Heart right ventricle (tissue), 16 donors: Measurements from ENCODE around the gene DPPA3. TPM values are rescaled to one million over a fixed set of nuclear protein-coding genes. Genes with fewer than 3 reads are reported as not detected.

Experiments
- ATAC-seq, 8 donors: fragments of 200-7000 bp; cut with Tn5 transposase; one replicate each; pipeline ENCODE4 v1.9.1; 2020; ENCODE audit warnings: mild to moderate bottlenecking in 8 of 8, moderate library complexity in 8 of 8, moderate number of reproducible peaks in 1 of 8
- DNase-seq, 2 donors: peaks; one replicate each; pipeline ENCODE4 v3.0.0-alpha.2; 2020
- H3K27ac ChIP-seq, 10 donors: fragments of 200-600 bp; sonication (generic) in 2 of 10; one replicate each; pipeline versions ENCODE4 v1.5.0 to v1.8.0; 2020 to 2022; ENCODE audit warnings: mild to moderate bottlenecking in 3 of 10
- H3K27me3 ChIP-seq, 7 donors: fragments of 200-600 bp; one replicate each; pipeline ENCODE4 v1.8.0; 2021 to 2022; ENCODE audit warnings: mild to moderate bottlenecking in 2 of 7
- H3K36me3 ChIP-seq, 9 donors: fragments of 200-600 bp; sonication (generic) in 1 of 9; one replicate each; pipeline versions ENCODE4 v1.5.0 to v1.8.0; 2020 to 2022; ENCODE audit warnings: mild to moderate bottlenecking in 2 of 9
- H3K4me1 ChIP-seq, 9 donors: fragments of 200-600 bp; sonication (generic) in 1 of 9; one replicate each; pipeline versions ENCODE4 v1.5.0 to v1.8.0; 2020 to 2022; ENCODE audit warnings: mild to moderate bottlenecking in 4 of 9
- H3K4me3 ChIP-seq, 10 donors: fragments of 200-600 bp; sonication (generic) in 2 of 10; one replicate each; pipeline versions ENCODE4 v1.5.0 to v1.8.0; 2020 to 2022; ENCODE audit warnings: mild to moderate bottlenecking in 7 of 10, moderate library complexity in 2 of 10
- H3K9me3 ChIP-seq, 11 donors: fragments of 200-600 bp in 10 of 11; sonication (generic) in 2 of 11; one replicate each; pipeline versions ENCODE4 v1.5.0 to v1.8.0; 2013 to 2022; ENCODE audit warnings: mild to moderate bottlenecking in 2 of 11, control low read depth in 1 of 11, moderate library complexity in 1 of 11
- CTCF ChIP-seq, 9 donors: fragments of 200-600 bp; sonication (generic) in 2 of 9; IDR thresholded peaks; one replicate each; pipeline versions ENCODE4 v1.5.0 to v1.8.0; 2021 to 2022; ENCODE audit warnings: antibody characterized with exemption in 9 of 9, mild to moderate bottlenecking in 5 of 9, moderate library complexity in 1 of 9
- WGBS, 2 donors: extraction: QIAGEN DNeasy Blood & Tissue Kit; methylation state at CpG; one replicate each; pipeline ENCODE4 v1.1.7; 2013; ENCODE audit warnings: inconsistent platforms in 1 of 2; 5-methylcytosine and 5-hydroxymethylcytosine counted together
- intact Hi-C, 10 donors: fragments of 100-400 bp; cut with DNase I; formaldehyde crosslinking; loops; one replicate each; pipeline versions ENCODE4 v1.11.1 to v1.14.2; 2022
- long read RNA-seq, 3 donors: library from polyadenylated mRNA; unstranded; transcript quantifications; one replicate each; pipeline ENCODE4 v2.0.0, GENCODE V29; 2020 to 2021
- polyA plus RNA-seq, 2 donors: library from polyadenylated mRNA; stranded (reverse); fragments of 200-250 nt; gene quantifications; one replicate each; pipeline ENCODE4 v1.2.3, GENCODE V29; 2013
- total RNA-seq, 10 donors: library from RNA; stranded (reverse); fragmentation: NEBNext Ultra II Directional in 3 of 10; extraction: Animal tissue kit (Norgen Biotek cat#: 25700) in 3 of 10; gene quantifications; one replicate each; pipeline versions ENCODE4 v1.2.1 to v1.2.4, GENCODE V29; 2021 to 2023
- donor health status: Arrhythmogenic right ventricular cardiomyopathy.
- donor health status: ischemic (EF 13 %, LVEDD 7.1; RV severe dilation, severe dysfunction).
- donor health status: healthy with polysubstance abuse.
- donor health status: DM: no; HTN: yes; CAD: no.
- donor health status: DM: no; HTN: no; CAD: no.
- donor health status: ischemic (EF 25% LVEDD 6.9; RV normal size, moderate dysfunction).
- donor health status: ischemic (EF 25% LVEDD 5.7; RV mildly dilated, moderate dysfunction).
- donor health status: healthy.
- donor health status: DM: yes; HTN: yes; CAD: no.
- donor health status: Ischemic cardiomyopathy.
- donor health status: ischemic (EF 35%, LVEDD 5.7; RV mildly dilated, moderate dysfunction).
- donor health status: nonischemic (EF 11% LVEDD 7.7; RV severe dilation, severe dysfunction).
- donor health status: DM: yes; HTN: yes; CAD: no.
- donor health status: PGD.
- donor health status: ischemic (EF 29% LVEDD 5.4; RV normal size, mild dysfunction).
- donor health status: nonischemic (EF 23%, LVEDD 6.1; RV moderate dilation, normal function).

The DPPA3 gene
- total RNA-seq: not detected
- not detected for polyA plus RNA-seq
- long read RNA-seq, donor 1: 0 reads
- long read RNA-seq, donor 2: 0 reads
- long read RNA-seq, donor 3: 0 reads

GRCh38 chr12:7711133-7711532, at the start of gene DPPA3:
TSS of gene DPPA3 (plus strand) at chr12:7711433. CDS start at chr12:7711571, 138 bp downstream.
- peaks cover 0 to 17% (median 3%) of the 10 kb centered on the region in 7 donors for H3K27me3 ChIP-seq
- intact Hi-C loops: no loop called here
- H3K9me3 ChIP-seq: no peaks in the 10 kb centered on the region
- ATAC-seq: no peak
- H3K27ac ChIP-seq: no peak within 1 kb of the TSS
- no peak for DNase-seq
- TF ChIP-seq CTCF (IDR thresholded peaks at IDR 0.05): no peak
- no peak within 1 kb of the TSS for H3K4me3 ChIP-seq
- WGBS, 2 donors: 61 to 68% methylated on average over 7 of the region's 7 CpGs
- no peaks in the 10 kb centered on the region for H3K4me1 ChIP-seq
- H3K36me3 ChIP-seq: no peaks in the 10 kb centered on the region

- Histone ChIP-seq H3K27ac (no peak overlapping the region), H3K9me3 (no peaks in the 10 kb centered on the region), H3K27me3 (peaks cover 0 to 2% (median 0%) of the 10 kb centered on the region in 7 donors), H3K36me3 (no peaks in the 10 kb centered on the region), H3K4me1 (no peaks in the 10 kb centered on the region), H3K4me3 (no peak overlapping the region)
- ATAC-seq: no peak
- DNase-seq: no peak
- intact Hi-C loops: no loop called here
- WGBS, 2 donors: 69 to 88% methylated on average over 5 of the region's 5 CpGs
- no peak for TF ChIP-seq CTCF (IDR thresholded peaks at IDR 0.05)
These were observed 49.5 kb upstream of the DPPA3 start for GRCh38 chr12:7661741-7662140.

GRCh38 chr12:7666595-7666994, 44.6 kb upstream of the DPPA3 start:
- 92 to 95% methylated on average over 4 to 5 of the region's 5 CpGs for WGBS, 2 donors
- no peak for ATAC-seq

GRCh38 chr12:7667125-7667524, 44.1 kb upstream of the DPPA3 start:
- intact Hi-C loops: no loop called here
- ATAC-seq (no peak), DNase-seq (no peak)
- no peak overlapping the region for H3K27ac ChIP-seq
- no peak overlapping the region for H3K4me3 ChIP-seq
- H3K36me3 ChIP-seq: no peaks in the 10 kb centered on the region
- no peaks in the 10 kb centered on the region for H3K9me3 ChIP-seq
- TF ChIP-seq CTCF (IDR thresholded peaks at IDR 0.05): no peak
- no peaks in the 10 kb centered on the region for H3K4me1 ChIP-seq
- WGBS, 2 donors: 71 to 72% methylated on average over 4 of the region's 4 CpGs
- no peaks in the 10 kb centered on the region for H3K27me3 ChIP-seq

More at GRCh38 chr12:7666595-7666994, 44.6 kb upstream of the DPPA3 start:
- H3K36me3 ChIP-seq: no peaks in the 10 kb centered on the region
- intact Hi-C loops: no loop called here
- no peaks in the 10 kb centered on the region for H3K4me1 ChIP-seq
- no peak for TF ChIP-seq CTCF (IDR thresholded peaks at IDR 0.05)
- no peak overlapping the region for H3K27ac ChIP-seq
- no peaks in the 10 kb centered on the region for H3K9me3 ChIP-seq
- H3K4me3 ChIP-seq: no peak overlapping the region
- no peak for DNase-seq
- no peaks in the 10 kb centered on the region for H3K27me3 ChIP-seq
